K562 (cell line): ENCODE results near the gene THEMIS. TPM values are rescaled to one million over a fixed set of nuclear protein-coding genes. Genes with fewer than 3 reads are reported as not detected.

ENCODE experiments used
- ATAC-seq: fragments of 200-7000 bp; cut with Tn5 transposase; 3 replicates; pipeline ENCODE4 v1.9.1; 2020; ENCODE audit warnings: moderate library complexity
- BruUV-seq: library from RNA; stranded (reverse); fragments of 400-500 nt; replicated peaks from 2 replicates; lab custom pipeline; 2021; lab: Mats Ljungman, UMichigan
- CTCF ChIA-PET: fragments of 300-600 bp; formaldehyde crosslinking; extraction: SDS; loops from one replicate; lab custom pipeline; 2021; ENCODE audit warnings: low intra/inter-chr PET ratio; lab: Yijun Ruan, JAX
- POLR2A ChIA-PET: fragments of 300-600, 350-650 bp; sonication (Branson Sonifier 250); formaldehyde crosslinking; extraction: SDS; loops from one replicate; lab custom pipeline; 2021; ENCODE audit warnings: antibody characterized with exemption, inconsistent platforms; lab: Yijun Ruan, JAX
- DNase-seq, 4 experiments: peaks; one replicate each; pipeline versions ENCODE4 v3.0.0 to v3.0.0-alpha.2; 2011 to 2018; ENCODE audit warnings: low spot score in 3 of 4, mixed read lengths in 3 of 4; ENCODE audit errors: extremely low read depth in 1 of 4
- FAIRE-seq: peaks from 2 replicates; lab custom pipeline; 2011; peaks lifted over from hg19 to GRCh38; lab: Jason Lieb, UNC
- H2AFZ ChIP-seq: 2 replicates; pipeline ENCODE4 v1.6.0; 2011; ENCODE audit warnings: low read depth, low read length, control low read depth, inconsistent platforms
- H3K27ac ChIP-seq: fragments of 200-600 bp; 3 replicates; pipeline ENCODE4 v1.8.0; 2011; ENCODE audit warnings: low read depth, mild to moderate bottlenecking, control low read depth, inconsistent platforms, low read length, moderate library complexity, mixed read lengths; ENCODE audit errors: extremely low read depth
- H3K27me3 ChIP-seq, 2 experiments: fragments of 300-600 bp in 1 of 2; 2 replicates in 1 of 2; 3 replicates in 1 of 2; pipeline versions ENCODE4 v1.6.0 to v1.8.0; 2011; ENCODE audit warnings: inconsistent platforms in 2 of 2, low read length in 2 of 2, mild to moderate bottlenecking in 1 of 2, mixed read lengths in 1 of 2, moderate library complexity in 1 of 2; ENCODE audit not compliant: control insufficient read depth in 2 of 2, insufficient read depth in 2 of 2
- H3K36me3 ChIP-seq: fragments of 300-600 bp; 3 replicates; pipeline ENCODE4 v1.8.0; 2011; ENCODE audit warnings: mild to moderate bottlenecking, low read length, inconsistent platforms; ENCODE audit not compliant: control insufficient read depth, insufficient read depth
- H3K4me1 ChIP-seq, 2 experiments: fragments of 200-600 bp in 1 of 2; replicated peaks in 1 of 2; 2 replicates in 1 of 2; 3 replicates in 1 of 2; pipeline versions ENCODE4 v1.5.1 to v1.8.0; 2011; ENCODE audit warnings: inconsistent platforms in 2 of 2, low read length in 2 of 2, mild to moderate bottlenecking in 1 of 2, mixed read lengths in 1 of 2, moderate library complexity in 1 of 2; ENCODE audit not compliant: control insufficient read depth in 2 of 2, insufficient read depth in 2 of 2
- H3K4me2 ChIP-seq: 2 replicates; pipeline ENCODE4 v1.6.1; 2011; ENCODE audit warnings: low read length, control low read depth, inconsistent platforms, mixed read lengths; ENCODE audit not compliant: insufficient read depth
- H3K4me3 ChIP-seq: fragments of 200-600 bp; sonication (generic), shearing (Covaris generic); 2 replicates; pipeline ENCODE4 v1.5.1; 2016; ENCODE audit warnings: control low read depth, inconsistent platforms
- H3K79me2 ChIP-seq: fragments of 200-600 bp; 3 replicates; pipeline ENCODE4 v1.8.0; 2011; ENCODE audit warnings: low read length, inconsistent platforms; ENCODE audit not compliant: control insufficient read depth, insufficient read depth
- H3K9ac ChIP-seq, 2 experiments: 2 replicates each; pipeline versions ENCODE4 v1.6.0 to v1.6.1; 2011; ENCODE audit warnings: low read depth in 2 of 2, low read length in 2 of 2, control low read depth in 1 of 2, inconsistent platforms in 1 of 2, mild to moderate bottlenecking in 1 of 2, mixed read lengths in 1 of 2; ENCODE audit not compliant: insufficient read depth in 1 of 2
- H3K9me1 ChIP-seq: one replicate; pipeline ENCODE4 v1.6.0; 2011; ENCODE audit warnings: inconsistent platforms, mild to moderate bottlenecking, low read length, moderate library complexity; ENCODE audit not compliant: control insufficient read depth, insufficient read depth
- H3K9me3 ChIP-seq: replicated peaks from 2 replicates; pipeline ENCODE4 v1.5.1; 2011; ENCODE audit warnings: low read depth, low read length, inconsistent platforms; ENCODE audit not compliant: control insufficient read depth, insufficient read depth
- H4K20me1 ChIP-seq: replicated peaks from 2 replicates; pipeline ENCODE4 v1.6.1; 2011; ENCODE audit warnings: low read length, inconsistent platforms, mixed read lengths; ENCODE audit not compliant: control insufficient read depth, insufficient read depth
- ARID3B ChIP-seq: fragments of 250-450 bp; sonication (Bioruptor Pico); IDR thresholded peaks from 2 replicates; pipeline ENCODE4 v1.4.0; 2020; ENCODE audit warnings: borderline replicate concordance
- CBX1 ChIP-seq: sonication (generic); IDR thresholded peaks from 2 replicates; pipeline ENCODE4 v1.6.1; 2016; ENCODE audit warnings: antibody characterized with exemption, low read depth, mild to moderate bottlenecking
- CREB5 ChIP-seq: fragments of 250-450 bp; sonication (Bioruptor Pico); IDR thresholded peaks from 2 replicates; pipeline ENCODE4 v1.5.0; 2020; ENCODE audit warnings: mild to moderate bottlenecking
- DEAF1 ChIP-seq: fragments of 450-650 bp; formaldehyde crosslinking; IDR thresholded peaks from 2 replicates; pipeline ENCODE4 v1.4.0; 2020; ENCODE audit warnings: mild to moderate bottlenecking, moderate library complexity
- GATAD2A ChIP-seq: fragments of 450-650 bp; IDR thresholded peaks from 2 replicates; pipeline ENCODE4 v1.6.1; 2017
- IRF9 ChIP-seq: fragments of 450-650 bp; IDR thresholded peaks from 2 replicates; pipeline ENCODE4 v1.6.1; 2016; ENCODE audit warnings: missing biosample characterization, missing genetic modification characterization
- NKRF ChIP-seq: fragments of 450-650 bp; IDR thresholded peaks from 2 replicates; pipeline ENCODE4 v1.6.1; 2016; ENCODE audit warnings: borderline replicate concordance
- THRB ChIP-seq: fragments of 450-650 bp; formaldehyde crosslinking; conservative IDR thresholded peaks from 2 replicates; pipeline ENCODE4 v1.4.0; 2022; ENCODE audit warnings: mild to moderate bottlenecking, missing genetic modification characterization
- USF1 ChIP-seq: sonication (generic); formaldehyde crosslinking; IDR thresholded peaks from 2 replicates; pipeline ENCODE4 v1.9.0; 2022; ENCODE audit warnings: mild to moderate bottlenecking, missing genetic modification reagents
- ZFP36 ChIP-seq: fragments of 150-350 bp; IDR thresholded peaks from 2 replicates; pipeline ENCODE4 v1.6.1; 2018; ENCODE audit warnings: low read length, low read depth; ENCODE audit not compliant: partially characterized antibody
- ZNF224 ChIP-seq: sonication (generic); formaldehyde crosslinking; IDR thresholded peaks from 2 replicates; pipeline ENCODE4 v1.8.0; 2022; ENCODE audit warnings: mild to moderate bottlenecking, missing genetic modification reagents
- WGBS: fragments of 100-300 bp; shearing (Covaris generic); methylation state at CpG from one replicate; pipeline ENCODE4 v1.1.6; 2016; ENCODE audit warnings: low coverage, mixed read lengths; ENCODE audit not compliant: insufficient coverage; ENCODE audit errors: missing lambda C conversion rate; 5-methylcytosine and 5-hydroxymethylcytosine counted together
- in situ Hi-C: fragments of 300-500 bp; cut with MboI; formaldehyde crosslinking; loops from 4 replicates; pipeline ENCODE4 v1.15.0; 2018; ENCODE audit warnings: inconsistent platforms, mixed read lengths
- intact Hi-C: fragments of 100-400 bp; cut with micrococcal nuclease; formaldehyde crosslinking; loops from 2 replicates; pipeline ENCODE4 v1.14.2; 2022
- polyA plus RNA-seq, 8 experiments: library from polyadenylated mRNA; depleted of rRNA in 4 of 8; stranded (reverse) in 5 of 8; unstranded in 3 of 8; fragments of >200 nt; fragmentation: Nextera tagmentation in 2 of 8; fragmentation: Illumina TruSeq in 1 of 8; extraction: Ambion mirVana in 2 of 8; extraction: Trizol in 1 of 8; gene quantifications; 2 replicates each; pipeline versions ENCODE4 v1.2.1 to v1.2.3, GENCODE V29; 2011 to 2014; ENCODE audit warnings: inconsistent platforms in 1 of 8, missing spikeins in 1 of 8
- total RNA-seq, 7 experiments: library from RNA; depleted of rRNA in 6 of 7; stranded (reverse); fragments of >200 nt in 6 of 7; fragmentation: Illumina TruSeq in 2 of 7; extraction: Trizol in 2 of 7; gene quantifications; 2 replicates each; pipeline versions ENCODE4 v1.2.1 to v1.2.3, GENCODE V29; 2011 to 2021; ENCODE audit warnings: low replicate concordance in 1 of 7

Gene THEMIS
- total and polyA plus RNA-seq, 9 of the 15 experiments (the other 6 are each of a cell fraction or from before 2014, with no cell fraction given) = 0.09 TPM; not detected in 8

GRCh38 chr6:127921982-127922381 lies 21.1 kb upstream of the THEMIS start:
- Histone ChIP-seq H3K9me1 (no peaks in the 10 kb centered on the region), H2AFZ (no peak overlapping the region), H3K27ac (no peak overlapping the region), H3K9ac (no peak overlapping the region), H3K4me1 (no peaks in the 10 kb centered on the region), H3K27me3 (no peaks in the 10 kb centered on the region), H3K79me2 (no peaks in the 10 kb centered on the region), H3K9me3 (no peaks in the 10 kb centered on the region), H3K4me2 (no peak overlapping the region), H3K4me3 (no peak overlapping the region), H3K36me3 (no peaks in the 10 kb centered on the region), H4K20me1 (no peaks in the 10 kb centered on the region)
- FAIRE-seq (no peak), ATAC-seq (no peak), DNase-seq (no peak)
- in situ Hi-C loops (no loop called here), intact Hi-C loops (no loop called here)
- POLR2A ChIA-PET = no interaction called here
- CTCF ChIA-PET = no interaction called here
- no peak for TF ChIP-seq CREB5
- TF ChIP-seq ZFP36 = no peak
- no peak for TF ChIP-seq ZNF224
- TF ChIP-seq CBX1 = no peak
- no peak for TF ChIP-seq DEAF1
- TF ChIP-seq ARID3B (CRISPR knock-in tag) = no peak
- no peak for TF ChIP-seq IRF9 (tag)
- TF ChIP-seq NKRF = no peak
- no peak for TF ChIP-seq THRB
- no peak for TF ChIP-seq USF1 (CRISPR knock-in tag)
- no peak for TF ChIP-seq GATAD2A
- 1% methylated on average over 6 of the region's 6 CpGs for WGBS
- no TSS peak for BruUV-seq
